ENCODE results near the gene ZNF19. TPM values are rescaled to one million over a fixed set of nuclear protein-coding genes. Genes with fewer than 3 reads are reported as not detected.

ZNF19 gene
- total and polyA plus RNA-seq, 9 of the 15 experiments (the other 6 are each of a cell fraction or from before 2014, with no cell fraction given), result 1.2 to 2.8 (median 1.8) TPM

DNA sequence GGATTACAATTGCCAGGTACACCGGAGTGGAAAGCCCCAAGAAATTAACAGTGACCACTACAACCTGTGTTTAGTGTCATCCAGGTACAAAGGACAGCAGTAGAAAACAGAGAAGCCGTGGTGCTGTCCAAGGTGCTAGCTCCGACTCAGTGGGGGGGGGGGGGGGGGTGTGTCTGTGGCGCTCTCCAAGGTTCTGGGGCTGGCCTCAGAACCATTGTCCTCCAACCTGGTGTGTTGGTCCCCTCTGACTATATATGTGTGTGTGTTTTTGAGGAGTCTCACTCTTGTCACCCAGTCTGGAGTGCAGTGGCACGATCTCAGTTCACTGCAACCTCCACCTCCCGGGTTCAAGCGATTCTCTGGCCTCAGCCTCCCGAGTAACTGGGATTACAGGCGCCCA, 21.3 kb downstream of the ZNF19 start (continued):
- TF ChIP-seq ZNF197 (CRISPR knock-in tag; IDR thresholded peaks at IDR 0.05; ENCODE audit: low read depth), result peak; percentile 99
- peak in 1 of 3 experiments; percentile 22 for TF ChIP-seq YY1 (IDR thresholded peaks at IDR 0.05; ENCODE audit: borderline replicate concordance in 1 of 3, control insufficient read depth in 1 of 3, extremely low read depth in 1 of 3, insufficient read depth in 3 of 3, insufficient read length in 1 of 3, insufficient replicate concordance in 2 of 3, low read depth in 1 of 3, low read length in 2 of 3)
- no peak for TF ChIP-seq ZNF75A (CRISPR knock-in tag; IDR thresholded peaks at IDR 0.05)
- TF ChIP-seq, protein P1, sequence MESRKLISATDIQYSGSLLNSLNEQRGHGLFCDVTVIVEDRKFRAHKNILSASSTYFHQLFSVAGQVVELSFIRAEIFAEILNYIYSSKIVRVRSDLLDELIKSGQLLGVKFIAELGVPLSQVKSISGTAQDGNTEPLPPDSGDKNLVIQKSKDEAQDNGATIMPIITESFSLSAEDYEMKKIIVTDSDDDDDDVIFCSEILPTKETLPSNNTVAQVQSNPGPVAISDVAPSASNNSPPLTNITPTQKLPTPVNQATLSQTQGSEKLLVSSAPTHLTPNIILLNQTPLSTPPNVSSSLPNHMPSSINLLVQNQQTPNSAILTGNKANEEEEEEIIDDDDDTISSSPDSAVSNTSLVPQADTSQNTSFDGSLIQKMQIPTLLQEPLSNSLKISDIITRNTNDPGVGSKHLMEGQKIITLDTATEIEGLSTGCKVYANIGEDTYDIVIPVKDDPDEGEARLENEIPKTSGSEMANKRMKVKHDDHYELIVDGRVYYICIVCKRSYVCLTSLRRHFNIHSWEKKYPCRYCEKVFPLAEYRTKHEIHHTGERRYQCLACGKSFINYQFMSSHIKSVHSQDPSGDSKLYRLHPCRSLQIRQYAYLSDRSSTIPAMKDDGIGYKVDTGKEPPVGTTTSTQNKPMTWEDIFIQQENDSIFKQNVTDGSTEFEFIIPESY (CRISPR knock-in tag; IDR thresholded peaks at IDR 0.05), result 0 out of 2 replicates have a peak, but pooled peaks have one; percentile 24
- no peak for TF ChIP-seq ZNF551 (CRISPR knock-in tag; IDR thresholded peaks at IDR 0.05)
- no peak for TF ChIP-seq ILK (tag; IDR thresholded peaks at IDR 0.05; ENCODE audit: borderline replicate concordance, low read depth)
- TF ChIP-seq, protein P2, sequence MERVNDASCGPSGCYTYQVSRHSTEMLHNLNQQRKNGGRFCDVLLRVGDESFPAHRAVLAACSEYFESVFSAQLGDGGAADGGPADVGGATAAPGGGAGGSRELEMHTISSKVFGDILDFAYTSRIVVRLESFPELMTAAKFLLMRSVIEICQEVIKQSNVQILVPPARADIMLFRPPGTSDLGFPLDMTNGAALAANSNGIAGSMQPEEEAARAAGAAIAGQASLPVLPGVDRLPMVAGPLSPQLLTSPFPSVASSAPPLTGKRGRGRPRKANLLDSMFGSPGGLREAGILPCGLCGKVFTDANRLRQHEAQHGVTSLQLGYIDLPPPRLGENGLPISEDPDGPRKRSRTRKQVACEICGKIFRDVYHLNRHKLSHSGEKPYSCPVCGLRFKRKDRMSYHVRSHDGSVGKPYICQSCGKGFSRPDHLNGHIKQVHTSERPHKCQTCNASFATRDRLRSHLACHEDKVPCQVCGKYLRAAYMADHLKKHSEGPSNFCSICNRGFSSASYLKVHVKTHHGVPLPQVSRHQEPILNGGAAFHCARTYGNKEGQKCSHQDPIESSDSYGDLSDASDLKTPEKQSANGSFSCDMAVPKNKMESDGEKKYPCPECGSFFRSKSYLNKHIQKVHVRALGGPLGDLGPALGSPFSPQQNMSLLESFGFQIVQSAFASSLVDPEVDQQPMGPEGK (CRISPR knock-in tag; IDR thresholded peaks at IDR 0.05; ENCODE audit: borderline replicate concordance), result no peak
- 0 out of 2 replicates have a peak, but pooled peaks have one; percentile 26 for TF ChIP-seq PTRF (tag; IDR thresholded peaks at IDR 0.05)
- peak; percentile 98 for TF ChIP-seq ZNF766 (CRISPR knock-in tag; conservative IDR thresholded peaks at IDR 0.05)
- TF ChIP-seq, protein P3, sequence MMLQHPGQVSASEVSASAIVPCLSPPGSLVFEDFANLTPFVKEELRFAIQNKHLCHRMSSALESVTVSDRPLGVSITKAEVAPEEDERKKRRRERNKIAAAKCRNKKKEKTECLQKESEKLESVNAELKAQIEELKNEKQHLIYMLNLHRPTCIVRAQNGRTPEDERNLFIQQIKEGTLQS (IDR thresholded peaks at IDR 0.05), result no peak
- TF ChIP-seq, protein P3 (CRISPR knock-in tag; conservative IDR thresholded peaks at IDR 0.05), result 0 out of 2 replicates have a peak, but pooled peaks have one; percentile 32
- TF ChIP-seq NFXL1 (CRISPR knock-in tag; IDR thresholded peaks at IDR 0.05), result 0 out of 2 replicates have a peak, but pooled peaks have one; percentile 53
- 0 out of 2 replicates have a peak, but pooled peaks have one; percentile 34 for TF ChIP-seq PYGO2 (tag; IDR thresholded peaks at IDR 0.05)
- TF ChIP-seq, protein P4, sequence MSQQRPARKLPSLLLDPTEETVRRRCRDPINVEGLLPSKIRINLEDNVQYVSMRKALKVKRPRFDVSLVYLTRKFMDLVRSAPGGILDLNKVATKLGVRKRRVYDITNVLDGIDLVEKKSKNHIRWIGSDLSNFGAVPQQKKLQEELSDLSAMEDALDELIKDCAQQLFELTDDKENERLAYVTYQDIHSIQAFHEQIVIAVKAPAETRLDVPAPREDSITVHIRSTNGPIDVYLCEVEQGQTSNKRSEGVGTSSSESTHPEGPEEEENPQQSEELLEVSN (IDR thresholded peaks at IDR 0.05; ENCODE audit: borderline replicate concordance in 1 of 2, extremely low read depth in 1 of 2, insufficient read depth in 1 of 2, insufficient read length in 1 of 2, low read depth in 1 of 2, low read length in 1 of 2, poor library complexity in 1 of 2, severe bottlenecking in 1 of 2), result no peak
- TF ChIP-seq, protein P5, sequence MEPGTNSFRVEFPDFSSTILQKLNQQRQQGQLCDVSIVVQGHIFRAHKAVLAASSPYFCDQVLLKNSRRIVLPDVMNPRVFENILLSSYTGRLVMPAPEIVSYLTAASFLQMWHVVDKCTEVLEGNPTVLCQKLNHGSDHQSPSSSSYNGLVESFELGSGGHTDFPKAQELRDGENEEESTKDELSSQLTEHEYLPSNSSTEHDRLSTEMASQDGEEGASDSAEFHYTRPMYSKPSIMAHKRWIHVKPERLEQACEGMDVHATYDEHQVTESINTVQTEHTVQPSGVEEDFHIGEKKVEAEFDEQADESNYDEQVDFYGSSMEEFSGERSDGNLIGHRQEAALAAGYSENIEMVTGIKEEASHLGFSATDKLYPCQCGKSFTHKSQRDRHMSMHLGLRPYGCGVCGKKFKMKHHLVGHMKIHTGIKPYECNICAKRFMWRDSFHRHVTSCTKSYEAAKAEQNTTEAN (CRISPR knock-in tag; IDR thresholded peaks at IDR 0.05), result 0 out of 2 replicates have a peak, but pooled peaks have one; percentile 82
- TF ChIP-seq ZNF165 (CRISPR knock-in tag; IDR thresholded peaks at IDR 0.05; ENCODE audit: borderline replicate concordance), result 0 out of 2 replicates have a peak, but pooled peaks have one; percentile 7
